IMR-90 (cell line): ENCODE results near the gene ANKS4B.

Experiments
- BHLHE40 ChIP-seq: fragments of 150-350 bp; IDR thresholded peaks from 2 replicates; pipeline ENCODE4 v1.6.1; 2016; ENCODE audit warnings: mild to moderate bottlenecking, low read depth, low read length
- CEBPB ChIP-seq: IDR thresholded peaks from 2 replicates; pipeline ENCODE4 v1.6.1; 2012; ENCODE audit warnings: low read depth, low read length, improper control_type of control experiment
- CHD1 ChIP-seq: IDR thresholded peaks from 2 replicates; pipeline ENCODE4 v1.6.1; 2012; ENCODE audit warnings: low read depth, low read length, improper control_type of control experiment
- POLR2A ChIP-seq: IDR thresholded peaks from 2 replicates; pipeline ENCODE4 v1.6.1; 2012; ENCODE audit warnings: mild to moderate bottlenecking, low read depth, low read length
- RAD21 ChIP-seq: IDR thresholded peaks from 2 replicates; pipeline ENCODE4 v1.6.1; 2012; ENCODE audit warnings: low read length, improper control_type of control experiment
- RCOR1 ChIP-seq: IDR thresholded peaks from 2 replicates; pipeline ENCODE4 v1.6.1; 2012; ENCODE audit warnings: mild to moderate bottlenecking, low read length, improper control_type of control experiment; ENCODE audit not compliant: insufficient replicate concordance
- RFX5 ChIP-seq: IDR thresholded peaks from 2 replicates; pipeline ENCODE4 v1.8.0; 2012; ENCODE audit warnings: low read depth, mild to moderate bottlenecking, low read length, moderate library complexity
- TF ChIP-seq, protein P1 (sequence below): conservative IDR thresholded peaks from 2 replicates; pipeline ENCODE4 v1.5.1; 2012; ENCODE audit warnings: mild to moderate bottlenecking, low read depth, low read length, improper control_type of control experiment

GRCh38 chr16:21264571-21265036 is 31.1 kb downstream of the ANKS4B start:
- TF ChIP-seq, protein P1, sequence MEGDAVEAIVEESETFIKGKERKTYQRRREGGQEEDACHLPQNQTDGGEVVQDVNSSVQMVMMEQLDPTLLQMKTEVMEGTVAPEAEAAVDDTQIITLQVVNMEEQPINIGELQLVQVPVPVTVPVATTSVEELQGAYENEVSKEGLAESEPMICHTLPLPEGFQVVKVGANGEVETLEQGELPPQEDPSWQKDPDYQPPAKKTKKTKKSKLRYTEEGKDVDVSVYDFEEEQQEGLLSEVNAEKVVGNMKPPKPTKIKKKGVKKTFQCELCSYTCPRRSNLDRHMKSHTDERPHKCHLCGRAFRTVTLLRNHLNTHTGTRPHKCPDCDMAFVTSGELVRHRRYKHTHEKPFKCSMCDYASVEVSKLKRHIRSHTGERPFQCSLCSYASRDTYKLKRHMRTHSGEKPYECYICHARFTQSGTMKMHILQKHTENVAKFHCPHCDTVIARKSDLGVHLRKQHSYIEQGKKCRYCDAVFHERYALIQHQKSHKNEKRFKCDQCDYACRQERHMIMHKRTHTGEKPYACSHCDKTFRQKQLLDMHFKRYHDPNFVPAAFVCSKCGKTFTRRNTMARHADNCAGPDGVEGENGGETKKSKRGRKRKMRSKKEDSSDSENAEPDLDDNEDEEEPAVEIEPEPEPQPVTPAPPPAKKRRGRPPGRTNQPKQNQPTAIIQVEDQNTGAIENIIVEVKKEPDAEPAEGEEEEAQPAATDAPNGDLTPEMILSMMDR: no peak
- TF ChIP-seq RAD21 (no peak), POLR2A (no peak), RCOR1 (no peak), CEBPB (no peak), BHLHE40 (no peak), RFX5 (no peak), CHD1 (no peak)
